Activated T-helper 2 cell treated with anti-CD3 and anti-CD28 coated beads, Interferon-gamma antibody, Interleukin-2, Interleukin-4, amounts not matched to agents 10 μg/mL and 5 μg/mL and 100 μg/mL, durations not matched to agents 14 hours and 24 hours and 36 hours (primary cell): ENCODE results near the gene TBC1D17. TPM values are rescaled to one million over a fixed set of nuclear protein-coding genes. Genes with fewer than 3 reads are reported as not detected.

Experiments used
- DNase-seq: peaks from one replicate; pipeline ENCODE4 v3.0.0; 2021; ENCODE audit warnings: low spot score
- H3K27ac Mint-ChIP-seq: one replicate; pipeline ENCODE4 v1.8.0; 2021; ENCODE audit warnings: mixed read lengths
- H3K27me3 Mint-ChIP-seq: one replicate; pipeline ENCODE4 v1.8.0; 2021; ENCODE audit warnings: low read depth, mixed read lengths
- H3K36me3 Mint-ChIP-seq: one replicate; pipeline ENCODE4 v1.8.0; 2021; ENCODE audit warnings: low read depth, mixed read lengths
- H3K4me1 Mint-ChIP-seq: one replicate; pipeline ENCODE4 v1.8.0; 2021; ENCODE audit warnings: low read depth, mixed read lengths
- H3K4me3 Mint-ChIP-seq: one replicate; pipeline ENCODE4 v1.8.0; 2021; ENCODE audit warnings: low read depth, mild to moderate bottlenecking, moderate library complexity, mixed read lengths
- H3K9me3 Mint-ChIP-seq: one replicate; pipeline ENCODE4 v1.8.0; 2021; ENCODE audit warnings: mixed read lengths
- intact Hi-C: fragments of 100-400 bp; cut with micrococcal nuclease; formaldehyde crosslinking; loops from one replicate; pipeline ENCODE4 v1.15.1; 2023
- total RNA-seq: library from RNA; stranded (reverse); gene quantifications from 2 replicates; pipeline ENCODE4 v1.2.3, GENCODE V29; 2022

The TBC1D17 gene
- total RNA-seq, 1 donor from 2014 or later, result 40.0 TPM

DNA sequence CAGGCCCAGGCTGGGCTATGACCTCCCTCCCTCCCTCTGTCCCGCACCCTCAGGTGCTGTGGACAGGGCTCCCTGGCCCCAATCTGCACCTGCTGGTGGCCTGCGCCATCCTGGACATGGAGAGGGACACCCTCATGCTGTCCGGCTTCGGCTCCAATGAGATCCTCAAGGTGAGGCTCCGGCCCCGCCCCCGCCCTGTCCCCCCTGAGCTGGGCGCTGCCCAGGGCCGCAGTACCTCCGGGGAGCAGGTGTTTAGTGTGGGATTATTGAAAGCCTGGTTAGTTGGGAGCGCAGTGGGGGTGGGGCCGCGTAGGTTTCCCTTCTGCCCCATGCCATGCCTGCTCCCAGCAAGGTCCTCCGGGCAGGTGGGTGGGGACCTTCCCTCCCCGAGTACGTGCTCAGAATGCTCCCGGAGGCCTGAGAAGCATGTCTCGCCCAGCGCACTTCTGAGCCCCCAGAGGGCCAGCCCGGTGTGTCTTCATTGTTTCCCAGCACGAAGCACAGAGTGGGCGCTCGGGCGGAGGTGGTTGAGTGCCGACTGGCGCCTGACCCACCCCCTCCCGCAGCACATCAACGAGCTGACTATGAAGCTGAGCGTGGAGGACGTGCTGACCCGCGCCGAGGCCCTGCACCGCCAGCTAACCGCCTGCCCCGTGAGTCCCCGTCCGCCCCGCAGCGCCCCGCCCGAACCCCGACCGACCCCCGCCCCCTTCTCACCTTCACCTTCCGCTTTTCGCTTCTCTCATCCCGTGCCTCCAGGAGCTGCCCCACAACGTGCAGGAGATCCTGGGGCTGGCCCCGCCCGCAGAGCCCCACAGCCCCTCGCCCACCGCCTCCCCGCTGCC is 10.4 kb downstream of the TBC1D17 start:
- peaks cover 46% of the 10 kb centered on the region for H3K36me3 Mint-ChIP-seq
- no peak overlapping the region for H3K27ac Mint-ChIP-seq
- DNase-seq, result no peak
- peaks cover 7% of the 10 kb centered on the region for H3K4me1 Mint-ChIP-seq
- no peaks in the 10 kb centered on the region for H3K9me3 Mint-ChIP-seq
- intact Hi-C loops, result no loop called here
- H3K4me3 Mint-ChIP-seq, result no peak overlapping the region
- H3K27me3 Mint-ChIP-seq, result no peaks in the 10 kb centered on the region

DNA sequence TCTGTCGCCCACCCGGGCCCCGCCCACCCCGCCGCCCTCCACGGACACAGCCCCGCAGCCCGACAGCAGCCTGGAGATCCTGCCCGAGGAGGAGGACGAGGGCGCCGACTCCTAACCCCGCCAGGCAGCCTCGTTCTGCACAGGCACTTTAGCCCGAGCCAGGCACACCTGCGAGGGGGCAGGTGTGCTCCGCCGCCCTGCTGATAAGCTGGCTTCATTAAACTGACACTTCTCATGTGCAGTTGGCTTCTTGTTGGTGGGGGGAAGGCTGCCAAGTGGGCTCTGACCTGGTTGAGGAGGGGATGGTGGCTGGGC is 11.0 kb downstream of the TBC1D17 start:
- Mint-ChIP-seq H3K36me3 (peaks cover 43% of the 10 kb centered on the region), H3K27ac (no peak overlapping the region), H3K27me3 (no peaks in the 10 kb centered on the region), H3K9me3 (no peaks in the 10 kb centered on the region), H3K4me3 (no peak overlapping the region), H3K4me1 (peaks cover 11% of the 10 kb centered on the region)
- intact Hi-C loops, result no loop called here
- no peak for DNase-seq

DNA sequence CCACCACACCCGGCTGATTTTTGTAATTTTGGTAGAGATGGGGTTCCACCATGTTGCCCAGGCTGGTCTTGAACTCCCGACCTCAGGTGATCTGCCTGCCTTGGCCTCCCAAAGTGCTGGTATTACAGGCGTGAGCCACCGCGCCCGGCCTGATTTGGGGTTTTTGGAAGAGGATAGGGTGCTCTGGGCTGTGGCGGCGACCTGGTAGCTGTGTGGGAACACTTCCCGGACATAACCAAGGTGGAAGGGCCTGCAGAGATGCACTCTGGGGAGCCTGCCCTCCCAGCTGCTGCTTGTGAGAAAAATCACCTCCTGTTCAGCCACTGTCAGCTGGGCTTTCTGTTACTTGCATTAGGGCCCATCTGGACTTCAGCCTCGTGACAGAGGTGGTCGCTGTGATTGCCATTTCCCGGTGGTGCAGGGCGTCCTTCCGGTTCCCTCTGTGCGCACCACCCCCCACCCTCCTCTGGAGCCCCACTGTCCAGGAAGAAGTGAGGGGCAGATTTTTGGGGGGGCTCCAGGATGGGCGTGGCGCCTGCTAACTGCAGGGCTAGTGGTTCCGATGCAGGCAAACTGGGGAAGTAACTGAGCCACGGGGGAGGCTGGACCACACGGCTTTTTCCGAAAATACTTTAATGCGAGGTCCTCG is 11.7 kb downstream of the TBC1D17 start:
- H3K27me3 Mint-ChIP-seq, result no peaks in the 10 kb centered on the region
- intact Hi-C loops, result no loop called here
- H3K27ac Mint-ChIP-seq, result no peak overlapping the region
- DNase-seq, result no peak
- peak overlapping the region; percentile 5 for H3K4me3 Mint-ChIP-seq
- no peaks in the 10 kb centered on the region for H3K9me3 Mint-ChIP-seq
- peaks cover 11% of the 10 kb centered on the region for H3K4me1 Mint-ChIP-seq
- H3K36me3 Mint-ChIP-seq, result peaks cover 39% of the 10 kb centered on the region

DNA sequence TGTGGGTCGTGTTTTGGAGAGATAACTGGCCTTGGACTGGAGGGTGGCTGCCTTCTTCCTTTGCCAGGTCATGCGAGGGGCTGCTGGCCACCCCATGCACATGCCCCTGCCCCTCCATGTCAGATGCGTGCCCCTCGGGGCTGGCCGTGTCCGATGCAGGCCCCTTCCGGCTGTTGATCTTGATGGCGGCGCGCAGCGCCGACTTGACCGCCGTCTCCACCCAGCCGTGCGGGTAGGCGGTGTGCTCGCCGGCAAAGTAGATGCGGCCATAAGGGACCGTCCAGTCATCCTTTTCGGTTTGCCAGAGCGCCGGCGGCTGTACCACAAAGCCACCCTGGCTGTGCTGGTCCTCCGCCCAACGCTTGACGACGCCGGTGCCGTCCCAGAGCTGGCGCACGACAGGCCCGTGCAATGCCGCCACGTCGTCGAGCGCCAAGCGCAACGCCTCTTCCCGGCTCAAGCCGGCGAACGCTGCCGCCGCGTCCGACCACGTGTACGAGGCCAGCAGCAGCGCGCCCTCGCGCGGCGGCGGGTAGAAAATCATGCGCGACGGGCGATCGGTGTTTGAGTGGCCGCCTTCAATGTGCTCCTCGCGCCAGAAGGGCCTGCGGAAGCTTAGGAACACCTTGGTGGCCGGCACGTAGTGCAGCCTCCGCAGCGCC is 12.3 kb downstream of the TBC1D17 start:
- Mint-ChIP-seq H3K36me3 (peaks cover 32% of the 10 kb centered on the region), H3K4me3 (peak overlapping the region; percentile 73), H3K27me3 (no peaks in the 10 kb centered on the region), H3K9me3 (no peaks in the 10 kb centered on the region), H3K27ac (no peak overlapping the region), H3K4me1 (peaks cover 11% of the 10 kb centered on the region)
- DNase-seq, result peak; percentile 75
- intact Hi-C loops, result no loop called here

DNA sequence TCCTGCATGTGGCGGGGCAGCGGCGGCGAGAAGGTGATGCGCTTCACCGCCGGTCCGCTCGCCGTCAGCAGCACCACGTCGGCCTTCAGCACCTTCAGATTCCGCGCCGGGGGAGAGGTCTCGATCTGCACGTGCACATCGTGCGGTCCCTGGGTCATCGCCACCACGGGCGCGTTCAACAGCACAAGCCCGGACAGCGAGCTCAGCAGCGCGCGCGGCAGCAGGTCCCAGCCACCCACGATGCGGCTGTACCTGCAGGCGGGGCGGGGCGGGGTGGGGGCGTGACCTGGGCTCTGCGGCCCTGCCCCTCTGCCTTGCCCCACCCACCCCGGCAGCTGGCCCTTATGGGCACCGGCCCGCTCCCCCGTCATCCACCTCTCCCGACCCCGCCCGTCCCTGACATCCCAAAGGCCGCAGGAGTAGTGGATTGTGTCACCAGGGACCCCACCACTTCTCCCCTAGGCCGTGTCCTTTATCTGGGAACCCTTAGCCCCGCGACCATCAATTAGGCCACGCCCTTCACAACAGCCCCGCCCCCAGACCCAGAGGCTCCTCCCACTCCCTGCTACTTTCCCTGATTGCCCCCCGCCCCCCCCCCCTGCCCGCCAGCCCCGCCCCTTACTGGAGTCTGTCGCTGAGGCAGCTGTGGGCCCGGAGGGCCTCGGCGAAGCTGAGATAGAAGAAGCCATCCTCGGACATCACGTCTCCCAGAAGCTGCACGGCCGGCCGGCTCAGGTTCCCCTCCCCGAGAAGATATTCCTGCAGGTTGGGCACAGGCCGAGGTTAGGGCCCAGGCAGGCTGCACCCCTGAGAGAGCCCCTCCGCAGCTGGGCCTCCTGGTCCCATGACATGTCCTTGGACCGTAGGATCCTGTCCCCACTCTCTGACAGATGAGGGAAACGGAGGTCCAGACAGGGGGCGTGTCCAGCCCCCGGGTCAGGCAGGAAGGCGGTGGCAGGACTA is 13.1 kb downstream of the TBC1D17 start:
- intact Hi-C loops, result no loop called here
- Mint-ChIP-seq H3K4me1 (peaks cover 15% of the 10 kb centered on the region), H3K4me3 (peak overlapping the region; percentile 73), H3K9me3 (no peaks in the 10 kb centered on the region), H3K36me3 (peaks cover 27% of the 10 kb centered on the region), H3K27me3 (no peaks in the 10 kb centered on the region), H3K27ac (no peak overlapping the region)
- peak; percentile 28 for DNase-seq

DNA sequence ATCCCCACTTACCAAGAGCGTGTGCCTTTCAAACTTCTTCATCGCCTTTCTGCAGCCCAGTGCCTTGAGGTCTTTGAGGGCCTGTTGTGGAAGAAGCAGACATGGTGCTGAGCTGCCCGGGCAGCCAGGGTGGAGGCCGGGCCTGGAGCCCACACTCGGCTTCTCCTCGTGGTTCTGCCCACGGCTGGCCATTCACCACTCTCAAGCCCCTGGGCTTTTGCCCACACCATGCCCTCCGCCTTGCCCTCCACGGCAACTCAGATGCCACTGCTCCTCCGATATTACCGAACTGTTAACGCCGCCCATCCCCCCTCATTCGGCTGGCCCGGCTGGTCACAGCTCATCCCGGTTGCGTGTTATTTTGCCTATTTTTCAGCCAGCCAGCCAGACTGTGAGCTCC is 13.9 kb downstream of the TBC1D17 start:
- Mint-ChIP-seq H3K4me3 (peak overlapping the region; percentile 1), H3K36me3 (peaks cover 23% of the 10 kb centered on the region), H3K27me3 (no peaks in the 10 kb centered on the region), H3K27ac (no peak overlapping the region), H3K4me1 (peaks cover 19% of the 10 kb centered on the region), H3K9me3 (no peaks in the 10 kb centered on the region)
- DNase-seq, result no peak
- intact Hi-C loops, result no loop called here

DNA sequence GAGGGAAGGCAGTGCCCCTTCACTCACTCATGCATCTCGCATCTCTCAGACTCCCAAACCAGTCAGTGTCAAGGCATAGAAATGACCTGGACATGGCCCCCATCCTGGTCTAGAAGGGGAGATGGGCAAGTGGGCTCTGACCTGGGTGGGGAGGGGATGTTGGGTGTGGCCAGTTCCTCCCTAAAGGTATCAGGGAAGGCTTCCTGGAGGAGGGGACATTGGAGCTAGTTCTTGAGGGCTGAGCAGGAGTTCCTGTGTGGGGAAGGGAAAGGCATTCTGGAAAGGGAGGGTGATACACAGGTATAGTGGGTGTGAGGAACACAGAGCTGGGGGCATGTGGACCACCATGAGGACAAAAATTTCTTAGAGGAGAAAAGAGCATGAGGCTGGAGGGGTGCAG is 15.2 kb downstream of the TBC1D17 start:
- H3K27me3 Mint-ChIP-seq, result no peaks in the 10 kb centered on the region
- DNase-seq, result no peak
- intact Hi-C loops, result no loop called here
- peaks cover 24% of the 10 kb centered on the region for H3K36me3 Mint-ChIP-seq
- H3K9me3 Mint-ChIP-seq, result no peaks in the 10 kb centered on the region
- H3K4me1 Mint-ChIP-seq, result peaks cover 31% of the 10 kb centered on the region
- H3K27ac Mint-ChIP-seq, result peak overlapping the region; percentile 51
- no peak overlapping the region for H3K4me3 Mint-ChIP-seq

DNA sequence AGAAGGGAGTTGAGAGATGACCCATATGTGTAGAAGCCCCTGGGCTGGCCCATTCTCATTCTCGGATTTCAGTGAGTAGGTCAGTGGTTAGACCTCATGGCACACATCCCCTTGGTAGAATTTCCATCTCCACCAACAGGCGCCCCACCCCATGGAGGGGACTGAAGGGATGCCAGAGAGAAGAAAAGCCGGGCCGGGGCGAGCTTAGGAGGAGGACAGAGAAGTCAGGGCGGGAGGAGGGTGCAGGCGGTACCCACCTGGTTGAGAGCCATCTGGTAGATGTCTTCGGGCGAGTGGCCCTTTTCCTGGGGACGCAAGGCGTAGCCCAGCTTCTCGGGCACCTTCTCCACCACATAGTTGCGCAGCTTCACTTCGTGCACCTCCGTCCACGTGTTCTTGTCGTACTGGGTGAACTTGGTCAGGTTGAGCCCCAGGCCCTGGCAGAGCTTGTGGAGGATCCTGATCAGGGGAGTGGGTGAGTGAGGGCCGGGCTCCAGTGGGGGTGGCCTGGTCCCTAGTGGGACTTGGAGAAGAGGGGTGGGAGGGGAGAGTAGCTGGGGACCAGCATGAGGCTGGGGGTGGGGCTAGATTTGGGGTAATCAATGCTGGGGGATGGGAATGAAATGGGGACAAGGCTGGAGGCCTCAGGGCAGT is 16.6 kb downstream of the TBC1D17 start:
- intact Hi-C loops, result no loop called here
- H3K4me1 Mint-ChIP-seq, result peaks cover 34% of the 10 kb centered on the region
- DNase-seq, result no peak
- H3K27ac Mint-ChIP-seq, result peak overlapping the region; percentile 54
- H3K36me3 Mint-ChIP-seq, result peaks cover 17% of the 10 kb centered on the region
- no peaks in the 10 kb centered on the region for H3K9me3 Mint-ChIP-seq
- peak overlapping the region; percentile 24 for H3K4me3 Mint-ChIP-seq
- H3K27me3 Mint-ChIP-seq, result no peaks in the 10 kb centered on the region

DNA sequence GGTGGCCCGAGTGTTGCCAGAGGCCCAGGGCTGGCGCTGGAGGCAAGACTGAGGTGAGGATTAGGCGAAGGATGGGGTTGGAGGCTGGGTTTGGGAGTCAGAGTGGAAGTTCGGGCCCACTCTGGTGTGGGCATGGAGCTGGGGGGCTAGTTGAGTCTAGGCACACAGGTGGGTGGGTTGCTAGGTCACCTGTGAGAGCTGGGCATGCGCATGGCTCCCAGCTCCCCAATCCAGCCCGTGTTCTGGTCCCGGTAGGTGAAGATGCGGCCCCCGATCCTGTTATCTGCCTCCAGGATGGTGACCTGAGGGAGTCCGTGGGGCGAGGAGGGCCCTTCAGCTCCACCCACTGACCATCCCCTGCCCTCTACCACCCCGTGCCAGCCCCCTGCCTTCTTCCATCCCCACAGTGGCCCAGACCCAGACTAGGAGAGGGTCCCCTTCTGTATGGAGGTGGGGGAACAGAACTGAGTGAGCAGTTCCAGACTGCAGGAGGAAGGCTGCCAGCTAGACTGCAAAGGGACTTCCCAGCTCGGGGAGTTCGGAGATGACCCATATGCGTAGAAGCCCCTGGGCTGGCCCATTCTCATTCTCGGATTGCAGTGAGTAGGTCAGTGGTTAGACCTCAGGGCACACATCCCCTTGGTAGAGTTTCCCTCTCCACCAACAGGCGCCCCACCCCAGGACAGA is 17.5 kb downstream of the TBC1D17 start:
- H3K4me1 Mint-ChIP-seq, result peaks cover 31% of the 10 kb centered on the region
- peak overlapping the region; percentile 87 for H3K27ac Mint-ChIP-seq
- intact Hi-C loops, result no loop called here

DNA sequence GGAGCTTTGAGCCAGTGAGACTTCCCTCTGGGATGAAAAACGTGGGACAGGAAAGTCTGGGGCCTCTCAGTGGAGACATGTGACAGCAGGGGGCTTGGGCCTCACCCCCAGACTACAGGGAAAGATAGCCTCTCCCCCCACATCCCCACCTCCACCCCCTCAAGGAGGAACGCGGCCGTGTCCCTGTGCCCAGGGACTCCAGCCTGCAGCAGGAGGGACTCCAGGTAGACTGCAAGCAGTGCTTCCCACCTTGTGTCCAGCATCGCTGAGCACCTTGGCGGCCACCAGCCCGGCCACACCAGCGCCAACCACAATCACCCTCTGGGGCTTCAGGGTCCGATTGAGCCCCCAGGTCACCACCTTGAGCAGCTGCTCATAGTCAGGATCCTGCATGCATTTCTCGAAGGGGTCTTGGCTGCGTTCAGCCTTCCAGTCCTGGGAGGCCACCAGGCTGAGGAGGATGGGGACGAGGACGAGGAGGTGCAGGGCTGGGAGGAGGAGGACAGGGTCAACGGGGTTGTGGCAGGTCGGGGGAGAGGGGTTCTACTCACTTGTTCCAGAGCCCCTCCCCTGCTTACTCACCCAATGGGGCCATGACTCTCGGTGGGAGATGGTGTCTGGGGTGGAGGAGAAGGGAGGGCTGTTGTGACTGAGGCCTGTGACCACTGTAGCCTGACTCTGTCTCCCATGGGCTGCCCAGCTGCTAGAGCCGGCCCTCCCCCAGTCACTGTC is 18.2 kb downstream of the TBC1D17 start:
- no peak for DNase-seq
- intact Hi-C loops, result loop anchor here (2.0 kb wide), 2 partner anchors 15 to 33 kb away; partner anchors contain the start of genes ATF5 and NUP62
- Mint-ChIP-seq H3K4me3 (peak overlapping the region; percentile 73), H3K27ac (peak overlapping the region; percentile 98), H3K36me3 (peaks cover 6% of the 10 kb centered on the region), H3K9me3 (no peaks in the 10 kb centered on the region), H3K4me1 (peaks cover 30% of the 10 kb centered on the region), H3K27me3 (no peaks in the 10 kb centered on the region)

More for the DNA sequence above, 17.5 kb downstream of the TBC1D17 start:
- H3K27me3 Mint-ChIP-seq, result no peaks in the 10 kb centered on the region
- H3K4me3 Mint-ChIP-seq, result peak overlapping the region; percentile 73
- peaks cover 9% of the 10 kb centered on the region for H3K36me3 Mint-ChIP-seq
- DNase-seq, result no peak
- no peaks in the 10 kb centered on the region for H3K9me3 Mint-ChIP-seq
